ENCODE measurements around the gene LRP1B. TPM values are rescaled to one million over a fixed set of nuclear protein-coding genes. Genes with fewer than 3 reads are reported as not detected.
"Not testable (repeated sequence)": the region's sequence is repeated elsewhere in the genome, so short reads cannot be mapped to it uniquely, and the experiment has no call there.

LRP1B gene
- total RNA-seq, 4 donors from 2014 or later: 3.6 to 10.1 (median 6.1) TPM

DNA sequence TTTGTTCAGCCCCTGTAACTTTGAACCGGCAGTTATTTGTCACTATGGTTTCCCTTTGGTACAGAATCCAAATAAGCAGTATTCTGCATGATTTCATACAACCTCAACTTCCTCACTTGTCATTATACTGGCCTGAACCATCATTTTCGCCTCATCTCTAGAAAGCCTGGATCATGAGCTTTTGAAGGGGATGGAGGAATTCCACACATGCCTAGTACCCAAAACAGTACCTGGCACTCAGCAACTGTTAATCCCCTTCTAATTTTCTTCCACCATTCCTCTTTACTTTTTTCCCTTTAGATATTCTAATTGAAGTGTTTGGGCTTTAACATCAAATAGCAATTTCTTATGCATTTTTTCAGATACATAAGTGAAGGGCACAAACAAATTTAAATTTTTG is 1776.3 kb downstream of the LRP1B start:
- no peak for DNase-seq (ENCODE audit: low spot score)
- TF ChIP-seq, protein P1, sequence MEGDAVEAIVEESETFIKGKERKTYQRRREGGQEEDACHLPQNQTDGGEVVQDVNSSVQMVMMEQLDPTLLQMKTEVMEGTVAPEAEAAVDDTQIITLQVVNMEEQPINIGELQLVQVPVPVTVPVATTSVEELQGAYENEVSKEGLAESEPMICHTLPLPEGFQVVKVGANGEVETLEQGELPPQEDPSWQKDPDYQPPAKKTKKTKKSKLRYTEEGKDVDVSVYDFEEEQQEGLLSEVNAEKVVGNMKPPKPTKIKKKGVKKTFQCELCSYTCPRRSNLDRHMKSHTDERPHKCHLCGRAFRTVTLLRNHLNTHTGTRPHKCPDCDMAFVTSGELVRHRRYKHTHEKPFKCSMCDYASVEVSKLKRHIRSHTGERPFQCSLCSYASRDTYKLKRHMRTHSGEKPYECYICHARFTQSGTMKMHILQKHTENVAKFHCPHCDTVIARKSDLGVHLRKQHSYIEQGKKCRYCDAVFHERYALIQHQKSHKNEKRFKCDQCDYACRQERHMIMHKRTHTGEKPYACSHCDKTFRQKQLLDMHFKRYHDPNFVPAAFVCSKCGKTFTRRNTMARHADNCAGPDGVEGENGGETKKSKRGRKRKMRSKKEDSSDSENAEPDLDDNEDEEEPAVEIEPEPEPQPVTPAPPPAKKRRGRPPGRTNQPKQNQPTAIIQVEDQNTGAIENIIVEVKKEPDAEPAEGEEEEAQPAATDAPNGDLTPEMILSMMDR (IDR thresholded peaks at IDR 0.05): no peak
- ATAC-seq (ENCODE audit: low FRiP score): no peak

DNA sequence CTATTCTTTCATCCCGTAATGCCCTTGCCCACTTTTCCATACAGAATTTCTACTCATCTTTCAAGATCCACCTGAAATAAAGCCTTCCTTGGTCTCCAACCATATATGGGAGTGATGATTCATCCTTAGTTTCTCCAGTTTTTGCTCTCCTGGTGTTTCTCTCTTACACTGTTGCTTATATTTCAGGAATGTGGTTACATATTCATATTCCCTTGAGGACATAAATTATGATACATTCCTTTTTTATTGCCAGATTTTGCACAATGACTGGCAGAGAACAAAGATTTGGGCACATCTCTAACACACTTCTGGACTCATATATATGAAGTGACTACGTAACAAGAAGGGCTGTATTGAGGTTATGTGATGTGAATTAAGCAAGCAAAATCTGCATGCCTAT is 1777.3 kb downstream of the LRP1B start:
- DNase-seq (ENCODE audit: low spot score) (no peak), ATAC-seq (ENCODE audit: low FRiP score) (no peak)

GRCh38 chr2:140351692-140352091 is 1779.1 kb downstream of the LRP1B start:
- no peak for DNase-seq (ENCODE audit: low spot score)
- TF ChIP-seq, protein P1 (IDR thresholded peaks at IDR 0.05): no peak
- ATAC-seq (ENCODE audit: low FRiP score): no peak

More for the DNA sequence above, 1777.3 kb downstream of the LRP1B start:
- TF ChIP-seq, protein P1 (IDR thresholded peaks at IDR 0.05): no peak

- ATAC-seq (ENCODE audit: low FRiP score) (no peak), DNase-seq (ENCODE audit: low spot score) (no peak)
- TF ChIP-seq, protein P1 (IDR thresholded peaks at IDR 0.05): no peak
Measured at GRCh38 chr2:140349695-140350094, 1781.1 kb downstream of the LRP1B start.

- ATAC-seq (ENCODE audit: low FRiP score) (no peak), DNase-seq (ENCODE audit: low spot score) (no peak)
- TF ChIP-seq, protein P1 (IDR thresholded peaks at IDR 0.05): no peak
Measured at GRCh38 chr2:140348826-140349225, 1782.0 kb downstream of the LRP1B start.

DNA sequence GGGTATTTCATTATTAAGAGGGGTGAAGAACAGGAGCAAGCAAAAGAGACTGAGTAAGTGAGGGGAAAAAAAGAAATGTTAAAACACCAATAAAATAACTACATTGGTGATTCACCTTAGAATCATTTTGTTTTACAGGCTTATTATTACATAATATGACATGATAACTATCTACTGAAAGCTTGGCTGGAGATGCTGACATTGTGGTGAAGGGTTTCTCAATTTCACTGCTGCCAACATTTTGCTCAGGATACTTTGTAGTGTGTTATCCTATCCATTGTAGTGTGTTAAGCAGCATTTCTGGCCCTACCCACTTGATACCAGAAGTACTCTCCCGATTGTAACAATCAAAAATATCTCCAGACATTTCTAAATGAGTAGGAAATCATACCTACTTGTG is 1786.0 kb downstream of the LRP1B start:
- ATAC-seq (ENCODE audit: low FRiP score): no peak
- TF ChIP-seq, protein P1 (IDR thresholded peaks at IDR 0.05): no peak
- no peak for DNase-seq (ENCODE audit: low spot score)

DNA sequence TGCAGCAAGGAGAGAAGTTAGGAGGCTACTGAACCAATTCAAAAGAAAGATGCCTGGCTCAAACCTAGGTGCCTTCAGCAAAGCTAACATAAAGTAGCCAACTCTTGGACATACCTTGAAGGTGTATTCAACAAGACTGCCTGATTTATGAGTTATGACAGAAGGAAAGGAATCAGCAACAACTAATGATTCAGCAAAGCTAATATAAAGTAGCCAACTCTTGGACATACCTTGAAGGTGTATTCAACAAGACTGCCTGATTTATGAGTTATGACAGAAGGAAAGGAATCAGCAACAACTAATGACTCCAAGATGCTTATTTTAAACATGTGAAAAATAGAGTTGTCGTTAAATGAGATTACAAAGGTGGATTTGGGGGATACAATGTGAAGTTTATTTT is 1786.5 kb downstream of the LRP1B start:
- DNase-seq (ENCODE audit: low spot score); ATAC-seq (ENCODE audit: low FRiP score): not testable (repeated sequence)

DNA sequence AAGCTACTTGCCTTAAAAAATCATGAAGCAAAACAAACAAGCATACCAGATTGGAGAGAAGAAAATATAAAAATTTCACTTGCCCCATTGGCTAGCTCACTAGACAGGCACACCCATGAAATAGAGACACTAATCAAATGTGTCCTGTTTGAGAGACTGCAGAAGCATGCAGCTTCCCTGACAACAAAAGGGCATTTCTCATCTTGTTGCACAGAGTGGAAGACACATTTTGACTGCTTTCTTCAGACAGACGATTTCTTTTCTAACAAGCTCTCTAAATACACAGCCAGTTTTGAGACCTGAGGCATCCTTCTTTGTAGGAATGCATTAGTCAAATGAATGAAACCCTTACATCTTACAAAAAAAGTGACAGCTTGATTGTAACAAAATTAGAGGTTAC is 1792.0 kb downstream of the LRP1B start:
- ATAC-seq (ENCODE audit: low FRiP score): no peak
- TF ChIP-seq, protein P1 (IDR thresholded peaks at IDR 0.05): no peak

More for the DNA sequence above, 1792.0 kb downstream of the LRP1B start:
- DNase-seq (ENCODE audit: low spot score): no peak

All from omental fat pad (tissue), 4 donors.